Measurements from ENCODE around the gene CTSZ.

The CTSZ gene

GRCh38 chr20:59006864-59007664 is at the start of gene CTSZ:
Gene CTSZ, minus strand, starts transcription at chr20:59007254. Its CDS starts 126 bp downstream, at chr20:59007128.
- TF ChIP-seq ZNF8 (CRISPR knock-in tag; IDR thresholded peaks at IDR 0.05) (no peak), OSR1 (CRISPR knock-in tag; IDR thresholded peaks at IDR 0.05) (no peak), CREB5 (CRISPR knock-in tag; IDR thresholded peaks at IDR 0.05; ENCODE audit: low read depth) (no peak), GLIS3 (CRISPR knock-in tag; IDR thresholded peaks at IDR 0.05) (no peak), ZNF70 (CRISPR knock-in tag; IDR thresholded peaks at IDR 0.05) (no peak), POU6F1 (CRISPR knock-in tag; IDR thresholded peaks at IDR 0.05; ENCODE audit: borderline replicate concordance, low read depth) (no peak), TCF4 (CRISPR knock-in tag; IDR thresholded peaks at IDR 0.05; ENCODE audit: borderline replicate concordance) (no peak), ESRRG (CRISPR knock-in tag; IDR thresholded peaks at IDR 0.05) (no peak), ZFP30 (CRISPR knock-in tag; IDR thresholded peaks at IDR 0.05) (no peak)
- no peak for ATAC-seq

- peak; percentile 47; the same call in 1 of the 3 replicates for ATAC-seq
- TF ChIP-seq SNAI2 (CRISPR knock-in tag; IDR thresholded peaks at IDR 0.05) (no peak), CREB5 (CRISPR knock-in tag; IDR thresholded peaks at IDR 0.05; ENCODE audit: low read depth) (no peak)
These were observed 48.2 kb upstream of the CTSZ start for GRCh38 chr20:59055302-59055701.

GRCh38 chr20:59051666-59052185 is 44.7 kb upstream of the CTSZ start:
- ATAC-seq, result no peak
- TF ChIP-seq PPARA (CRISPR knock-in tag; IDR thresholded peaks at IDR 0.05; ENCODE audit: borderline replicate concordance) (no peak), PATZ1 (CRISPR knock-in tag; IDR thresholded peaks at IDR 0.05; ENCODE audit: borderline replicate concordance) (no peak), TSHZ2 (CRISPR knock-in tag; IDR thresholded peaks at IDR 0.05) (no peak), POU6F1 (CRISPR knock-in tag; IDR thresholded peaks at IDR 0.05; ENCODE audit: borderline replicate concordance, low read depth) (no peak), RARB (CRISPR knock-in tag; IDR thresholded peaks at IDR 0.05) (no peak), ISL1 (CRISPR knock-in tag; IDR thresholded peaks at IDR 0.05) (no peak), OSR1 (CRISPR knock-in tag; IDR thresholded peaks at IDR 0.05) (no peak), TOX (CRISPR knock-in tag; IDR thresholded peaks at IDR 0.05; ENCODE audit: borderline replicate concordance) (no peak), ZNF8 (CRISPR knock-in tag; IDR thresholded peaks at IDR 0.05) (no peak), ZFP30 (CRISPR knock-in tag; IDR thresholded peaks at IDR 0.05) (no peak), BACH2 (CRISPR knock-in tag; IDR thresholded peaks at IDR 0.05; ENCODE audit: borderline replicate concordance) (no peak), CSRNP3 (CRISPR knock-in tag; IDR thresholded peaks at IDR 0.05) (no peak), ESRRG (CRISPR knock-in tag; IDR thresholded peaks at IDR 0.05) (no peak), CREB5 (CRISPR knock-in tag; IDR thresholded peaks at IDR 0.05; ENCODE audit: low read depth) (no peak), ZFP3 (CRISPR knock-in tag; IDR thresholded peaks at IDR 0.05) (no peak), ARNTL (CRISPR knock-in tag; IDR thresholded peaks at IDR 0.05; ENCODE audit: borderline replicate concordance, low read depth) (no peak), CSDC2 (CRISPR knock-in tag; IDR thresholded peaks at IDR 0.05) (no peak), TCF4 (CRISPR knock-in tag; IDR thresholded peaks at IDR 0.05; ENCODE audit: borderline replicate concordance) (no peak), SNAI2 (CRISPR knock-in tag; IDR thresholded peaks at IDR 0.05) (no peak), ZC3H10 (CRISPR knock-in tag; IDR thresholded peaks at IDR 0.05) (no peak)

Measured in SK-N-SH treated with all-trans-retinoic acid at 6 μM for 48 hours (cell line).